Thoracic aorta endothelial cell (primary cell): ENCODE results near the gene HSD17B14. TPM values are rescaled to one million over a fixed set of nuclear protein-coding genes. Genes with fewer than 3 reads are reported as not detected.

Experiments used
- small RNA-seq: library from RNA; depleted of rRNA; stranded (forward); fragments of <200 nt; gene quantifications from one replicate; pipeline ENCODE3, GENCODE V24; 2012
- total RNA-seq: library from RNA; depleted of rRNA; stranded (reverse); fragments of >200 nt; gene quantifications from 2 replicates; pipeline ENCODE4 v1.2.3, GENCODE V29; 2012

The HSD17B14 gene
- total RNA-seq, result 2.7 and 6.2 TPM in 2 replicates

GRCh38 chr19:48836089-48837017 is at the start of gene HSD17B14:
TSS of gene HSD17B14 (minus strand) at chr19:48836491. CDS start at chr19:48836411, 80 bp downstream.

GRCh38 chr19:48872182-48872883 is 36.0 kb upstream of the HSD17B14 start, which contains the start of gene PPP1R15A:
TSS of gene PPP1R15A (plus strand) at chr19:48872421. CDS start at chr19:48873234, 813 bp downstream.

GRCh38 chr19:48868114-48868886 is 32.0 kb upstream of the HSD17B14 start, which contains the start of gene PLEKHA4:
TSS of gene PLEKHA4 (minus strand) at chr19:48868617. CDS start at chr19:48867620, 997 bp downstream.

Small RNA genes within 50 kb of the gene (small RNA-seq; reads per million reads assigned to genes)
- not detected for gene RNU6-317P

Other genes starting within 250 kb of the HSD17B14 start
- not detected in 2 replicates for gene SPACA4, start 229.7 kb downstream of the HSD17B14 start, total RNA-seq
- gene FAM83E, start 221.4 kb downstream of the HSD17B14 start, total RNA-seq, result 0.27 and 0.57 TPM in 2 replicates
- 1,558 and 1,662 TPM in 2 replicates for gene RPL18, start 217.3 kb downstream of the HSD17B14 start, total RNA-seq
- 11.3 and 11.7 TPM in 2 replicates for gene SPHK2, start 217.0 kb downstream of the HSD17B14 start, total RNA-seq
- 0.80 and 1.3 TPM in 2 replicates for gene DBP, start 199.1 kb downstream of the HSD17B14 start, total RNA-seq
- 0.27 and 1.2 TPM in 2 replicates for gene CA11, start 190.3 kb downstream of the HSD17B14 start, total RNA-seq
- gene NTN5, start 163.5 kb downstream of the HSD17B14 start, total RNA-seq, result not detected in 2 replicates
- not detected in 2 replicates for gene FUT2, start 140.5 kb downstream of the HSD17B14 start, total RNA-seq
- gene MAMSTR, start 116.8 kb downstream of the HSD17B14 start, total RNA-seq, result 0.27 and 0.43 TPM in 2 replicates
- gene RASIP1, start 95.9 kb downstream of the HSD17B14 start, total RNA-seq, result 59.7 and 82.9 TPM in 2 replicates
- 0.40 and 0.43 TPM in 2 replicates for gene IZUMO1, start 89.6 kb downstream of the HSD17B14 start, total RNA-seq
- 5.5 and 7.2 TPM in 2 replicates for gene FUT1, start 83.8 kb downstream of the HSD17B14 start, total RNA-seq
- gene FGF21, start 81.0 kb downstream of the HSD17B14 start, total RNA-seq, result not detected in 2 replicates
- gene BCAT2, start 25.5 kb downstream of the HSD17B14 start, total RNA-seq, result 34.8 and 44.5 TPM in 2 replicates
- gene PLEKHA4, start 32.1 kb upstream of the HSD17B14 start, total RNA-seq, result 4.4 and 5.6 TPM in 2 replicates
- 35.7 and 43.0 TPM in 2 replicates for gene PPP1R15A, start 35.9 kb upstream of the HSD17B14 start, total RNA-seq
- 0.40 TPM in 1 of 2 replicates, not detected in the other for gene TULP2, start 62.3 kb upstream of the HSD17B14 start, total RNA-seq
- 193 and 203 TPM in 2 replicates for gene NUCB1, start 63.8 kb upstream of the HSD17B14 start, total RNA-seq
- not detected in 2 replicates for gene DHDH, start 97.2 kb upstream of the HSD17B14 start, total RNA-seq
- gene BAX, start 118.4 kb upstream of the HSD17B14 start, total RNA-seq, result 81.7 and 89.2 TPM in 2 replicates
- gene FTL, start 128.8 kb upstream of the HSD17B14 start, total RNA-seq, result 1,330 and 1,646 TPM in 2 replicates
- gene GYS1, start 156.8 kb upstream of the HSD17B14 start, total RNA-seq, result 45.9 and 46.9 TPM in 2 replicates
- gene RUVBL2, start 157.4 kb upstream of the HSD17B14 start, total RNA-seq, result 152 and 220 TPM in 2 replicates
- gene LHB, start 180.6 kb upstream of the HSD17B14 start, total RNA-seq, result not detected in 2 replicates
- gene CGB3, start 187.8 kb upstream of the HSD17B14 start, total RNA-seq, result not detected in 2 replicates
- not detected in 2 replicates for gene CGB2, start 195.4 kb upstream of the HSD17B14 start, total RNA-seq
- gene CGB1, start 200.4 kb upstream of the HSD17B14 start, total RNA-seq, result not detected in 2 replicates
- gene CGB5, start 207.4 kb upstream of the HSD17B14 start, total RNA-seq, result 0.22 TPM in 1 of 2 replicates, not detected in the other
- gene CGB8, start 212.6 kb upstream of the HSD17B14 start, total RNA-seq, result not detected in 2 replicates
- gene CGB7, start 221.3 kb upstream of the HSD17B14 start, total RNA-seq, result 0.13 and 0.29 TPM in 2 replicates
- not detected in 2 replicates for gene NTF4, start 228.3 kb upstream of the HSD17B14 start, total RNA-seq
- not detected in 2 replicates for gene KCNA7, start 236.2 kb upstream of the HSD17B14 start, total RNA-seq
- gene SNRNP70, start 249.0 kb upstream of the HSD17B14 start, total RNA-seq, result 169 and 205 TPM in 2 replicates